ENCODE data around the gene TAS1R1.

Gene TAS1R1

DNA sequence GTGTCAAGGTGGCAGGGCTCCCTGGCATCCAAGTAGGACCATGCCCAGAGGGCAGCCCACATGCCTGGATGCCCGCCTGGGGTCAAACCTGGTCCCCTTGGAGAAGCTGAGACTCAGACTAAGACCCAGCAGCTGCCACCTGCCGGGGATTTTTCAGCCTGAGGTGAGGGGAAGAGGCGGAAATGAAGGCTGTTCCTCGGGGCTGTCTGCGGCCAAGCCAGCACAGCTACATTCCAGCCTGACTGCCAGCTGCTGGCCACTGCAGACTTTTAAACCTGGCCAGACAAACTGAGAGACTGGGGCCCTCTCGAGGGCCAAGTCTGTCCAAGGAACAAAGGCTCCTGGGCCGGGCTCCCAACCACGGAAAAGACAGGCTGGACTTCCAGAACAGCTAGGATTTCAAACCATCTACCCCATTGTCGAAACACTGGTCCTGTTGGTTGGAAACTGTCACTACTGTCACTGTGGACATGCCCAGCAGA is 41.7 kb upstream of the TAS1R1 start:
- H3K36me3 ChIP-seq (ENCODE audit: control insufficient read depth, insufficient read depth, low read length), result no peaks in the 10 kb centered on the region
- no peak overlapping the region for H3K27ac ChIP-seq

DNA sequence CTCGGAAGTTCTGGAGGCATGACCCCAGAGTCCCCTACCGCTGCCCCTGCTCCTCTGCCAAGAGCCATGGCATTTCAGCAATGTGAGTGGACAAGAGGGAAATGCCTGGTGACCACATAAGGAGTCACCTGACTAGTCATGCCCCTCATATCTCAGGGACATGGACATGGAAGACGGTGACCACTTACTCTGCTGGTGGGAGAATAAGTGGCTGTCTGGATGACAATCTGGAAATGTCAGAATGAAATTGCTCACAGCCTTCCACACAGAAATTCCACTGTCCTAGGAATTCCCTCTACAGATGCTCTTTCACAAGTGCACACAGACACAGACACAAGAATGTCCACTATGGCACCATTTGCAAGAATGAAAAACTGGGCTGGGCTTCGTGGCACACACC is 39.3 kb upstream of the TAS1R1 start:
- Histone ChIP-seq H3K9ac (no peak overlapping the region), H3K27me3 (ENCODE audit: control insufficient read depth, insufficient read depth, low read length) (no peaks in the 10 kb centered on the region), H3K4me2 (ENCODE audit: low read length) (no peak overlapping the region), H3K4me3 (ENCODE audit: low read depth, low read length) (no peak overlapping the region), H2AFZ (no peak overlapping the region), H3K4me1 (peaks cover 10% of the 10 kb centered on the region), H3K36me3 (ENCODE audit: control insufficient read depth, insufficient read depth, low read length) (no peaks in the 10 kb centered on the region), H3K79me2 (no peaks in the 10 kb centered on the region), H3K9me3 (ENCODE audit: control insufficient read depth, low read length) (no peaks in the 10 kb centered on the region), H3K27ac (no peak overlapping the region)
- TF ChIP-seq, protein P1, sequence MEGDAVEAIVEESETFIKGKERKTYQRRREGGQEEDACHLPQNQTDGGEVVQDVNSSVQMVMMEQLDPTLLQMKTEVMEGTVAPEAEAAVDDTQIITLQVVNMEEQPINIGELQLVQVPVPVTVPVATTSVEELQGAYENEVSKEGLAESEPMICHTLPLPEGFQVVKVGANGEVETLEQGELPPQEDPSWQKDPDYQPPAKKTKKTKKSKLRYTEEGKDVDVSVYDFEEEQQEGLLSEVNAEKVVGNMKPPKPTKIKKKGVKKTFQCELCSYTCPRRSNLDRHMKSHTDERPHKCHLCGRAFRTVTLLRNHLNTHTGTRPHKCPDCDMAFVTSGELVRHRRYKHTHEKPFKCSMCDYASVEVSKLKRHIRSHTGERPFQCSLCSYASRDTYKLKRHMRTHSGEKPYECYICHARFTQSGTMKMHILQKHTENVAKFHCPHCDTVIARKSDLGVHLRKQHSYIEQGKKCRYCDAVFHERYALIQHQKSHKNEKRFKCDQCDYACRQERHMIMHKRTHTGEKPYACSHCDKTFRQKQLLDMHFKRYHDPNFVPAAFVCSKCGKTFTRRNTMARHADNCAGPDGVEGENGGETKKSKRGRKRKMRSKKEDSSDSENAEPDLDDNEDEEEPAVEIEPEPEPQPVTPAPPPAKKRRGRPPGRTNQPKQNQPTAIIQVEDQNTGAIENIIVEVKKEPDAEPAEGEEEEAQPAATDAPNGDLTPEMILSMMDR (IDR thresholded peaks at IDR 0.05), result no peak

More for the DNA sequence above, 41.7 kb upstream of the TAS1R1 start:
- no peaks in the 10 kb centered on the region for H3K9me3 ChIP-seq (ENCODE audit: control insufficient read depth, low read length)
- no peak overlapping the region for H3K4me2 ChIP-seq (ENCODE audit: low read length)
- no peaks in the 10 kb centered on the region for H3K79me2 ChIP-seq
- no peak overlapping the region for H3K4me3 ChIP-seq (ENCODE audit: low read depth, low read length)
- no peak overlapping the region for H2AFZ ChIP-seq
- TF ChIP-seq, protein P1 (IDR thresholded peaks at IDR 0.05), result no peak
- H3K27me3 ChIP-seq (ENCODE audit: control insufficient read depth, insufficient read depth, low read length), result no peaks in the 10 kb centered on the region
- H3K9ac ChIP-seq, result no peak overlapping the region
- H3K4me1 ChIP-seq, result no peaks in the 10 kb centered on the region

DNA sequence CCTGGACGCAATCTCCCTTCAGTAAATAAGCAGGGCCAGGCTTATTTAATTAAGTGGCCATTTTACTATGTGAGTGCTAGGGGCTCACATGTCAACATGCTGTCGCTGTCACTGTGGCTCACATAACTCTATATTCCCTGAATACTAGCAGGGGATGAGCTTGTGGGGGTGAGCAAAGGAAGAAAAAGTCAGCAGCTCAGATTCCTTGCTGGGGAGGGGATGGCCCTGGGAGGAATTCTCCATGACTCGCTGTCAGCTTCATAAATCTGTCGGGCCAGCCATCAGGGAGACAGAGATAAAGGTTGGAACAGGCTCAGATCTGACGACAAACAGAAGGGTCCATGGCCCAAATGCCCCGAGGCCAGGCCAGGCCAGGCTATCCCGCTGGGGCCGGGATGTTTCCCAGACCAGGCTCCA is 37.7 kb upstream of the TAS1R1 start:
- Histone ChIP-seq H3K36me3 (ENCODE audit: control insufficient read depth, insufficient read depth, low read length) (no peaks in the 10 kb centered on the region), H3K79me2 (no peaks in the 10 kb centered on the region), H3K9ac (no peak overlapping the region), H3K4me3 (ENCODE audit: low read depth, low read length) (no peak overlapping the region), H3K4me1 (peaks cover 10% of the 10 kb centered on the region), H3K9me3 (ENCODE audit: control insufficient read depth, low read length) (no peaks in the 10 kb centered on the region), H3K27ac (no peak overlapping the region), H3K4me2 (ENCODE audit: low read length) (no peak overlapping the region), H2AFZ (no peak overlapping the region), H3K27me3 (ENCODE audit: control insufficient read depth, insufficient read depth, low read length) (no peaks in the 10 kb centered on the region)
- TF ChIP-seq, protein P1 (IDR thresholded peaks at IDR 0.05), result no peak

DNA sequence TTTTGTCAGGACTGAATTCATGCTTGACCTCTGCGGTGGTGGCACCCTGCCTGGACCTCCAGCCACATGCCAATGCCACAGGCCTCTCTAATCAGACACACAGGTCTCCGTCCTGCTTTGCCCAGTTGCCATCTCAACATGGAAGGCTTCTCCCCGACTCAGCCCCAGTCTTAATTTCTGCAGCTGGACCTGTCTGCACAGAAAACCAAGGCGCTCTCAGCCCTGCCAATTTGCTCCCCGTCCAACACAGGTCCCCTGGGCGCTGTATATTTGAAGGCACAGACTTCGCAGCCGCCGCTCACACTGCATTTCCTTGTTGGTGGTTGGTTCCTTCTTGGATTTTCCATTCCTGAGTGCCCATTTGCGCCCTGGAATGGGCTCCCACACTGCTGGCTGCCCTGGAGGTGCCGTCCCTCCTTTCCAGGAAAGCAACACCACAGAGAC is 35.6 kb upstream of the TAS1R1 start:
- Histone ChIP-seq H3K4me3 (ENCODE audit: low read depth, low read length) (no peak overlapping the region), H3K9me3 (ENCODE audit: control insufficient read depth, low read length) (no peaks in the 10 kb centered on the region), H3K27me3 (ENCODE audit: control insufficient read depth, insufficient read depth, low read length) (no peaks in the 10 kb centered on the region), H3K4me1 (peaks cover 10% of the 10 kb centered on the region), H3K79me2 (no peaks in the 10 kb centered on the region), H3K4me2 (ENCODE audit: low read length) (no peak overlapping the region), H3K9ac (no peak overlapping the region), H3K36me3 (ENCODE audit: control insufficient read depth, insufficient read depth, low read length) (no peaks in the 10 kb centered on the region), H2AFZ (peak overlapping the region; percentile 60), H3K27ac (peak overlapping the region; percentile 49)
- TF ChIP-seq, protein P1 (IDR thresholded peaks at IDR 0.05), result no peak

DNA sequence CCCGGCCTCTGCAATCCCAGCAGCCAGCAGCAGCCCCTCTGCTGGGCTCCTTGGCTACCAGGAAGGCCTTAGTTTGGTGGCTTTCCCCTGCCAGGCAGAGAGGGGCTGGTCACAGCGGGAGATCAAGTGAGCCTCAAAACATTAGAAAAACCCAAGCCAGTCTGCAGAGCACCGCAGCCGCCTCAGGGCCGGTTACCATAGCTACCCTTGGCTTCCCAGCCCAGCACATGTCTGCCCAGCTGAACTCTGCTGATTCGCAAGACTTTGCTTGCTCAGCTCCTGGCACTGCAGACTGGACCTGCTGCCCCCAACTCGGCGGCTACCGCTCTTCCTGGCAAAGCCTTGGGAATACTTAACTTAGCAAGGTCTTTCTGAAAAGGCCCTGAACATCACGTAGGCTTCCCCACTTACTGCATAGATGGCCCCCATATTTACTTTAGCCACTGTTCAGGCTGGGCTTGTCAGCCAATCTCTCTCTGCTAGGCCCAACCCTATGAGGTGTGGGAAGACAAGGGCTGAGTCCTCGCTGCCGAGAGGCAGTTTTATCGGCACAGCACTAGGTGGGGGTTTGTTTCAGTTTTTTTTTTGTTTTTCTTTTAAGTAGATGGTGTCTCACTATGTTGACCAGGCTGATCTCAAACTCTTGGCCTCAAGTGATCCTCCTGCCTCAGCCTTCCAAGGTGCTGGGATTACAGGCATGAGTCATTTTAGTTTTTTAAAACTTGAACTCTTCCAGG is 35.0 kb upstream of the TAS1R1 start:
- H3K27me3 ChIP-seq (ENCODE audit: control insufficient read depth, insufficient read depth, low read length), result no peaks in the 10 kb centered on the region
- no peaks in the 10 kb centered on the region for H3K79me2 ChIP-seq
- H3K4me3 ChIP-seq (ENCODE audit: low read depth, low read length), result no peak overlapping the region
- H3K9ac ChIP-seq, result no peak overlapping the region
- peak overlapping the region; percentile 60 for H2AFZ ChIP-seq
- no peak overlapping the region for H3K4me2 ChIP-seq (ENCODE audit: low read length)
- no peaks in the 10 kb centered on the region for H3K9me3 ChIP-seq (ENCODE audit: control insufficient read depth, low read length)
- peaks cover 10% of the 10 kb centered on the region for H3K4me1 ChIP-seq
- H3K36me3 ChIP-seq (ENCODE audit: control insufficient read depth, insufficient read depth, low read length), result no peaks in the 10 kb centered on the region
- peak overlapping the region; percentile 51 for H3K27ac ChIP-seq
- TF ChIP-seq, protein P1 (IDR thresholded peaks at IDR 0.05), result no peak

All from parathyroid adenoma (tissue), 2 donors.